ENCODE measurements around the gene STX5.
"Not testable (repeated sequence)": the region's sequence is repeated elsewhere in the genome, so short reads cannot be mapped to it uniquely, and the experiment has no call there.

STX5 gene

GRCh38 chr11:62831520-62832335, at the start of gene STX5:
Gene STX5, minus strand, starts transcription at chr11:62832051. Its CDS starts 808 bp downstream, at chr11:62831243.
- DNase-seq: peak; percentile 97

GRCh38 chr11:62880803-62881578, 49.1 kb upstream of the STX5 start, which contains the start of gene SLC3A2:
Gene SLC3A2, plus strand, starts transcription at chr11:62880896. Its CDS starts 128 bp downstream, at chr11:62881024.
- DNase-seq: peak; percentile 83

DNA sequence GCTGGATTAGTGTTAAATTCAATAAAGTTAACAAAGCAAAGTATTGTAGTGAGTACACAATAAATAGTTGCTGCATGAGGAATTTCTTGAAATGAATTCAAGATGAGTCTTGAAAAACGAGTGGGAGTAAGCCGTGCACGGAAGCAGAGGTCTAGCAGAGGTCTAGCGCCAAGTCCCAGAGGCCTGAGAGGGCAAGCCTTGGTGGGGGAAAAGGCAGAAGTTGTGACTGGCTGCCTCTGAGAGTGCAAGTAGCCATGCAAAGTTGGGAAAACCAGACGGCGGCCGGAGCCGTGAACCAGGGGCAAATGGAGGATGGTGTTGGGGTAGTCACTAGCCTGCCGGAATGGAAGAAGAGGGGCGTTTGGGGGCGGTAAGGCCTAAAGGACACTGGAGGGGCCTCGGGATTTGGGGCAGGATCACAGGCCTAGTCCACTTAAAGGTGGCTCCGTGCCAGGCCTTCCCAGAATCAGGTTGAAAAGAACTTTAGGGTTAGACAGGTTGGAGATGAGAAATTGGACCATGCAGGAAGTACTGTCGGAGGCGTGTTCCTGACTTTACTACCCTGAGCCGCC, 48.5 kb upstream of the STX5 start:
- DNase-seq: no peak

DNA sequence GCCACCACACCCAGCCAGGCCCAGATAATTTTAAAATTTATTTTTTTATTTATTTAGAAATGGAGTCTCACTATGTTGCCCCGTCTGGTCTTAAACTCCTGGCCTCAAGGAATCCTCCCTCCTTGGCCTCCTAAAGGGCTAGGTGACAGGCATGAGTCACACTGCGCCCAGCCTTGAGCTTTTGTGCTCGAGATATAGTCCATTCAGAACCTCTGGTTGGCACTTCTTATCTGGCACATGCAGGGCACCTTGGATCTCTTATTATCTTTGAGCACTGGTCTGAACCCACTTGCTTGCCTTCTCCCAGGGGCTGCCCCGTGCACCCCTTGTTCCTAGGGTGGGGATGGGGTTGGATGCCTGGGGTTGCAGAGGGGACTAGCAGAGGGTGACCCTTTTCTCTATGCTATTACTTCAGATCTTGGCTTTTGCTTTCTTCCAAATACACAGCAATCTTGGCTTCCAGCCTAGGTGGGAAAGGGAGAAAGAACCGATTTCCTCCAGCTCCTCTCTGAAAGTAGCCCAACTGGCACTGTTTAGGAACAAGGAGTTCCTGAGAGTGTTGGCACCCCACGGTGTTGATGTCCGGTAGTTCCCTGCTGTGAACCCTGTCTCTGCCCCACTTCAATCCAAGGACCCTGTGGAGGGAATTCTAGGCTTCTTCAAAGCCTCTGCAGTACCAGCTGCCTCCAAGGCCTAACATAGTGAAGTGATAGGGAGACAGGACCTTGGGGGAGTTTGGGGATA, 47.6 kb upstream of the STX5 start:
- no peak for DNase-seq

- no peak for DNase-seq
These were observed 44.9 kb upstream of the STX5 start for GRCh38 chr11:62876712-62877111.

DNA sequence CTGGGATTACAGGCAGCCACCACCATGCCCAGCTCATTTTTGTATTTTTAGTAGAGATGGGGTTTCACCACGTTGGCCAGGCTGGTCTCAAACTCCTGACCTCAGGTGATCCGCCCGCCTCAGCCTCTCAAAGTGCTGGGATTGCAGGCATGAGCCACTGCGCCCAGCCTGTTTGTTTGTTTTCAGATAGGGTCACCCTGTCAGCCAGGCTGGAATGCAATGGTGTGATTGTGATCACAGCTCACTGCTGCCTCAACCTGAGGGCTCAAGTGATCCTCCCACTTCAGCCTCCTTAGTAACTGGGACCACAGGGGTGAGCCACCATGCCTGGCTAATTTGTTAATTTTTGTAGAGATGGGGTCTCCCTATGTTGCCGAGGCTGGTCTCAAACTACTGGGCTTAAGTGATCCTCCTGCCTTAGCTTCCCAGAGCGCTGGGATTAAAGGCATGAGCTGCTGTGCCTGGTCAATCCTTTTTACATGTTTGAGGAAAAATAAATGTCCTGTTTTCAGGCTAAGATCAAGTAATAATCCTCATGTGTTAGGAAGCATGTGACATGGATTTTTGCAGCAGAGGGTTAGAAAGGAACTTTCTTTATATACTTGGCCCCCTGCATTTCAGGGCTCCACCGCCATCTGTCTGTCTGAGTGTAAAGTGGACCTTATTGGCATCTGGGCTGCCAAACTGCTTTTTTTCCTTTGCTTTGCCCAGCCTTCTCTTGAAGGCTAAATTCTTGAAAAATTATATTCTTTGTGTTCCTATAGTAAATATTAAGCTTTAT, 44.0 kb upstream of the STX5 start:
- DNase-seq: no peak

DNA sequence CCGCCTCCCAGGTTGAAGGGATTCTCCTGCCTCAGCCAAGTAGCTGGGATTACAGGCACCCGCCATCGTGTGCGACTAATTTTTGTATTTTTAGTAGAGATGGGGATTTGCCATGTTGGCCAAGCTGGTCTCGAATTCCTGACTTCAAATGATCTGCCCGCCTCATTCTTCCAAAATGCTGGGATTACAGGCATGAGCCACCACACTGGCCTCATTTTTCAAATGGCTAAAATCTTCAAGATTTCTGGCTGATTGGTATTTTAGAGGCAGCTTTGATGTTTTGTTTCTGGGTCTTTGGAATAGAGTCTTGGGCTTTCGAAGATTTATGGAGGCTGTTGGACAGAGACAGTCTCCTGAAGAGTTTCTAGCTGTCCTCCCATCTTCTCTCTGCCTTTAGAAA, 43.0 kb upstream of the STX5 start:
- no peak for DNase-seq

DNA sequence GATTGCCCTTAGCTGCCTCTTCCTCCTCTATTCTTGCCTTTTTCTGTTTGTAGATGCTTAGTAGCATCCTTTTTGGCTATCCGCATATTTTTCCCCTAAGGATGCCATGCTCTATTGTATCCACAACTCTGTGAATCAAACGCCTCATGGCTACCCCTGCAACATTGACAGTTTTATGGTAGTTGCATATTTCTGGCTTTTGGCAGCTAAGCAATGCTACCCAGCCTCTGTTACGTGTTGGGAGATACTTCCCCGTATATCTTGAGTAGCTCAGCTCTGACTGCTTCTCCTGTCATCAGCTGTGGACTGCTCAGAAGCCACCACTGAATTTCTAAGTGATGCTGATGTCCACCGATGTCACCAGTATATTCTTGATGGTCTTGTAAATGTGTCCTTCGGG, 33.8 kb upstream of the STX5 start:
- no peak for DNase-seq

DNA sequence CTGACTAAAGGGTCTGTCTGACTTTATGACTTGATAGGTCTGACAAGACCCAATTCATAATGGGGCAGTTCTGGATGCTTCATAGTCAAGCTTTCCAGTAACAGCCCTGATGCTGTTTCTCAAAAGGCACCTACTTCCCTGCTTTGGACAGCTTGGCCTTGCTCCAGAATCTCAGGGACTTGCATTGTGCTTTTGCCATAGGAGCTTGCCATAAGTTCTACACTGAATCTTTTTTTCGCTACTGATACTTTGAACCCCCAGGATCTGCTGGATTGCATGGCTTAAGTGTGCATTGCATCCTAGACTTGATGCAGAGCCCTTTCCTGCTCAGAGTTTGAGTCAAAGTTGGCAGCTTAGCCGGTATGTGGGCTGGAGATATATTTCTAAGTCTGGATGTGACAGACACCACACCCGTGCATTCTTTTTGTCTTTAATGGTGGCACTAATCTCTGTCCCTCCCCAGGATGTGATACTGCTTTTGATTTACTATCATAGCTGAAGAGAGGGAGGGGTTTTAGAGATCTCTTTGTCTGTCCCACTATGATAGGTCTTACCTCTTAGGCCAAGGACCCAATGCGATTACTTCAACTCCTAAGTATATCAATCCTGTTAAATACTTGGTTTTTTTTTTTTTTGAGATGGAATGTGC, 32.0 kb upstream of the STX5 start:
- no peak for DNase-seq

DNA sequence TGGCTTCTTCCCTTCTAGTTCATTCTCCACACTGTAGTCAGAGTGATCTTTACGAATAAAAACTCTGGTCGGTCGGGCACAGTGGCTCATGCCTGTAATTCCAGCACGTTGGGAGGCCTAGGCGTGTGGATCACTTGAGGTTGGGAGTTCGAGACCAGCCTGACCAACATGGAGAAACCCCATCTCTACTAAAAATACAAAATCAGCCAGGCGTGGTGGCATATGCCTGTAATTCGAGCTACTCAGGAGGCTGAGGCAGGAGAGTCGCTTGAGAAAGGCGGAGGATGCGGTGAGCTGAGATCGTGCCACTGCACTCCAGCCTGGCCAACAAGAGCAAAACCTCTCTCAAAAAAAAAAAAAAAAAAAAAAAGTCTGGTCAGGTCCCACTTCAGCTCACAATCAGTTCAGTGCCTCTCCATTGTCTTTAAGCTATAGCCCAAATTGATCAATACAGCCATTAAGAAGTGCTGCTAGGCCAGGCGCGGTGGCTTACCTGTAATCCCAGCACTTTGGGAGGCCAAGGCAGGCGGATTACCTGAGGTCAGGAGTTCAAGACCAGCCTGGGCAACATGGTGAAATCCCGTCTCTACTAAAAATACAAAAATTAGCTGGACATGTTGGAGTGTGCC, 29.8 kb upstream of the STX5 start:
- DNase-seq: not testable (repeated sequence)

DNA sequence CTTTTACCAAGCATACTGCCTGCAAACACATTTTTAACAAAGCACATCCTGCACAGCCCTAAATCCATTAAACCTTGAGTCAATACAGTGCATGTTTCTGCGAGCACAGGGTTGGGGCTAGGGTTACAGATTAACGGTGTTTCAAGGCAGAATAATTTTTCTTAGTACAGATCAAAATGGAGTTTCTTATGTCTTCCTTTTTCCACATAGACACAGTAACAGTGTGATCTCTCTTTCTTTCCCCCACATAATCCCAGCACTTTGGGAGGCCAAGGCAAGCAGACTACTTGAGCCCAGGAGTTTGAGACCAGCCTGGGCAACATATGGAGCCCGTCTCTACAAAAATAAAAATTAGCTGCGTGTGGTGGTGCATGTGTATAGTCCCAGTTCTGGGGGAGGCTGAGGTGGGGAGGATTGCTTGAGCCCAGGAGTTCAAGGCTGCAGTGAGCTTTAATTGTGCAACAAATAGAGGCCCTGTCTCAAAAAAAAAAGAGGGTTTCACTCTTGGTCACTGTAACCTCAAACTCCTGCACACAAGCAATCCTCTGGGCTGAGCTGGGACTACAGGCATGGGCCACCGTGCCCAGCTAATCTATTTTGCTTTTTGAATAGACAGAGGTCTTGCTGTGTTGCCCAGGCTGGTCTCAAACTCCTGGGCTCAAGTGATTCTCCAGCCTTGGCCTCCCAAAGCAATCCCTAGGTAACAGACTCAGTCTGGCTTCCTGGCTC, 29.1 kb upstream of the STX5 start:
- DNase-seq: no peak

DNA sequence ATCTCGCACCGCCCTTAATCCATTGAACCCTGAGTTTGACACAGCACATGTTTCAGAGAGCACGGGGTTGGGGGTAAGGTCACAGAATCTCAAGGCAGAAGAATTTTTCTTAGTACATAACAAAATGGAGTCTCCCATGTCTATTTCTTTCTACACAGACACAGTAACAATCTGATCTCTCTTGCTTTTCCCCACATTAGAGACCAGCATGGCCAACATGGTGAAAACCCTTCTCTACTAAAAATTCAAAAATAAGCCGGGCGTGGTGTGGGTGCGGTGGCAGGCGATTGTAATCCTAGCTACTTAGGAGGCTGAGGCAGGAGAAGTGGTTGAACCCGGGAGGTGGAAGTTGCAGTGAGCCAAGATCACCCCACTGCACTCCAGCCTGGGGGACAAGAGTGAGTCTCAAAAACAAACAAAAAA, 27.4 kb upstream of the STX5 start:
- not testable (repeated sequence) for DNase-seq

DNA sequence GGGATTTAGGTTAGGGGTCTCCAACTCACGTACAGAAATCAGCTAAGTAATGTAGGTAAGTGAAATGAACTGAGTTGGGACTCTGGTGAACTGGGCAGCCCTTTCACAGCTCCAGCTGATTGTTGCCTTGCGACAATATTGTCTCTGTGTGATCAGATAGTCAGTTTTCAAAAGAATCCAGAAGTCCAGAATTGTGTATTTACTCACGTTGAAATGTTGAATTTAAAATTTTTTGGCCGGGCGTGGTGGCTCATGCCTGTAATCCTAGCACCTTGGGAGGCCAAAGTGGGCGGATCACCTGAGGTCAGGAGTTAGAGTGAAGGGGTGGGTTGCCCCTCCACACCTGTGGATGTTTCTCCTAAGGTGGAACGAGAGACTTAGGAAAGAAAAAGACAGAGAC, 26.4 kb upstream of the STX5 start:
- DNase-seq: no peak

- no peak for DNase-seq
These were observed 25.7 kb upstream of the STX5 start for GRCh38 chr11:62857541-62857982.

DNA sequence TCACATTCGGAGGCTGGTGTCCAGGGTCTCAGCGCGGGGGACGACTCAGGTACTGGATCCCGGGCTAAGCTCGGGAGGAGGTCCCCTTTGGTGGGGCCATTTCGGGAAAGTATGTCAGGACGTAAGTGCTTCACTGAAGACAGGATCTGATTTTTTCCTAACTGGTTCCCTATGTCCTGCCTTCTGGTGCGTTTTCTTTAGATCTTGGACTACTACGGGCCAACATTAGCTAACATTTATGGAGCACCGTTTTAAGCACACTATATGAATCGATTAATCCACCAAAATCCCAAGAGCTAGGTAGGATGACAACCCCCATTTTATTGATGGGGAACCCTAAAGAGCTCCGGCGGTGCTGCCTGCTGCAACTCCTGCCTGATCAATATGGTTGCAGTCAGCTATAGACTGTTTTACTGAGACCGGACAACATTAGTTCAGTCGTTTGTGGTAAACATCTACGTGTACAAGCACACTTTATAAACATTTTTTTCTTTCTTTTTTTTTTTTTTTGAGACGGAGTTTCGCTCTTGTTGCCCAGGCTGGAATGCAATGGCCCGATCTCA, 24.6 kb upstream of the STX5 start:
- no peak for DNase-seq

DNA sequence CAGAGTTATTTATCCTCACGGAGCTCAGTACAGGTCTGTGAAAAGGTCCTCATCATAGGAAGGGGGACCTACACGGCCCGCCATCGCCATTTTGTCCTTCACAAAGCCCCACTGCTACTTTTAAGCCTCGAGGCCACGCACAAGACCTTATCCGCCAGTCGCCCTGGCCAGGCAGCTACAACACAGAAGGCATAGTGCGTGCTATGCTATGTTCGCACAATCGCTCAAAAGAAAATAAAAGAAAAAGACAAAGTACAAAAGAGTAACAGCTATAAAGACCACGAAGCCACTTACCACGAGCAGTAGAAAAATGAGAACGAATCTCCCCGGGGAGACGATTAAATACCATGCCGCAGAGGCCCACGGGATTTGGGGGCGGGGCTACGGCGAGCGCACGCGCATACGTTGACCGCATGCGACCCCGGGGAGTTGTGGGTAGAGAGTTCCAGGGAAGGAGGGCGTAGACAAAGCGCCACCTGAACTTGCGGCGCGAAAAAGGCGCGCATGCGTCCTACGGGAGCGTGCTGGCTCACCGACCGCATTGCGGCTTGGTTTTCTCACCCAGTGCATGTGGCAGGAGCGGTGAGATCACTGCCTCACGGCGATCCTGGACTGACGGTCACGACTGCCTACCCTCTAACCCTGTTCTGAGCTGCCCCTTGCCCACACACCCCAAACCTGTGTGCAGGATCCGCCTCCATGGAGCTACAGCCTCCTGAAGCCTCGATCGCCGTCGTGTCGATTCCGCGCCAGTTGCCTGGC, 23.9 kb upstream of the STX5 start:
- peak; percentile 97 for DNase-seq

GRCh38 chr11:62854825-62855570, 23.1 kb upstream of the STX5 start:
- no peak for DNase-seq
